ENCODE results near the gene CSMD2.

DNA sequence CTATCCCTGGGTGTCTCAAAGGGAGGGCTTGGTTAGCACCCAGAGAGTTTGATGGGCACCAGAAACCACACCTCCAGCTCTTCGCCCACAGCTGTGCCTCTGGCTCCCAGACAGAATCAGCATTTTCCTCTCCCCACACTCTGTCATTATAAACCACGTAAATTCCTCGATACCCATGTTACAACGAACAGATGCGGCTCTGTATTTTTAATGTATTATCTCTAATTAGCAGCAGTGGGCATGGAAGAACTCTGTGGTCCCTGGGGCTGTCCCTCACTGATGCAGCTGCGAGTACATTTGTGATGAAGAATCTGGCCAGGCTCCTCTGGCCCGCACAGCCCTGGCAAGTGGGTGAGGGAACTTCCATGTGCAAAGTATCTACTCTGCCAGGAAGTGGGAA is 290.4 kb downstream of the CSMD2 start:
- TF ChIP-seq EZH2 (IDR thresholded peaks at IDR 0.05; ENCODE audit: borderline replicate concordance, low read depth, low read length, severe bottlenecking) (no peak), CTCF (IDR thresholded peaks at IDR 0.05; ENCODE audit: borderline replicate concordance, extremely low read depth, low read length, poor library complexity, severe bottlenecking) (no peak)
